ENCODE results near the gene CCNH. TPM values are rescaled to one million over a fixed set of nuclear protein-coding genes. Genes with fewer than 3 reads are reported as not detected.

Gene CCNH
- total RNA-seq, 1 experiment from 2014 or later, result 63.2 TPM

DNA sequence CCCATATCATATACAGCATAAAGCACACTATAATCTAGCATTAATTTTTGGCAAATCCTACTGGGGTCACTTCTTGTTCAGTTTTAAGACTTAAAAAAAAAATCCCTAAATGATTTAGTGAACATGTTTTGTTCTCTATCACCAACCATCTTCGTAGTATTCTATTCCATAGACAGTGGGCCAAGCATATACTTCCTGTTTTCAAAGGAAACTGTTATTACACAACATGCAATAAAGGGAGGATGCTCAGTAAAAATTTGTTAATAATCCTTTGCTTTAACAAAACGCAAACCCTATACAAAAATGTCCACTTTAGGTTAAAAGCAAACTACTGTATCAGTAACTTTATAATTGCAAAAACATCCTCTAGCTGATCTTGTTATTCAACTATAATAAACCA, 13.0 kb downstream of the CCNH start:
- Histone ChIP-seq H3K9ac (ENCODE audit: low read length) (no peak overlapping the region), H4K20me1 (ENCODE audit: insufficient read depth) (no peaks in the 10 kb centered on the region; the same call in 1 of the 2 replicates), H3K79me2 (ENCODE audit: insufficient read depth, low read length) (peaks cover 67% of the 10 kb centered on the region), H3K4me3 (replicated peaks in 1 of 2; ENCODE audit: low read depth in 1 of 2, low read length in 2 of 2) (no peak overlapping the region), H2AFZ (ENCODE audit: low read depth, low read length, poor library complexity, severe bottlenecking) (no peak overlapping the region), H3K9me3 (ENCODE audit: control insufficient read depth in 1 of 2, insufficient read depth in 1 of 2, low read depth in 1 of 2, low read length in 2 of 2) (no peaks in the 10 kb centered on the region), H3K4me2 (ENCODE audit: low read length) (no peak overlapping the region), H3K36me3 (ENCODE audit: control insufficient read depth in 1 of 2, insufficient read depth in 2 of 2, low read length in 2 of 2) (peaks cover 72 to 76% of the 10 kb centered on the region in 2 experiments), H3K27me3 (ENCODE audit: insufficient read depth, low read length) (no peaks in the 10 kb centered on the region), H3K9me2 (ENCODE audit: insufficient read depth) (no peaks in the 10 kb centered on the region), H3K4me1 (ENCODE audit: control insufficient read depth in 1 of 2, insufficient read depth in 2 of 2, low read length in 2 of 2) (no peaks in the 10 kb centered on the region), H3K27ac (ENCODE audit: low read depth, low read length) (no peak overlapping the region)
- DNase-seq (ENCODE audit: low read depth, low spot score), result no peak
- ChIA-PET RAD21 (ENCODE audit: low non-redundant PET in 1 of 2, low total read pairs in 2 of 2, uncharacterized antibody in 2 of 2, unreplicated experiment in 2 of 2) (interaction anchor here (0.8 kb wide), 2 partner anchors 330 to 386 kb away, joined by 3 to 5 read pairs; no protein-coding TSS in a partner anchor), CTCF (interaction anchor here (0.6 to 2.8 kb wide), 14 partner anchors 8 to 1325 kb away, joined by 3 to 29 read pairs (median 4); partner anchors contain the start of gene CCNH), POLR2A (no interaction called here)
- ATAC-seq, result no peak
- intact Hi-C loops (cut with micrococcal nuclease), result loop anchor here (1.0 to 2.0 kb wide), 2 partner anchors 329 to 351 kb away; no protein-coding TSS in a partner anchor
- TF ChIP-seq SRF (IDR thresholded peaks at IDR 0.05; ENCODE audit: low read depth) (no peak), FOSL1 (IDR thresholded peaks at IDR 0.05; ENCODE audit: low read depth) (no peak), POLR2AphosphoS5 (IDR thresholded peaks at IDR 0.05; ENCODE audit: low read depth, low read length) (no peak), RAD21 (IDR thresholded peaks at IDR 0.05; ENCODE audit: low read depth) (no peak), CBX3 (IDR thresholded peaks at IDR 0.05; ENCODE audit: low read depth) (no peak), TCF7L2 (IDR thresholded peaks at IDR 0.05; ENCODE audit: borderline replicate concordance, extremely low read depth, insufficient read depth, insufficient read length) (no peak), CEBPB (IDR thresholded peaks at IDR 0.05; ENCODE audit: low read depth) (no peak), ELF1 (IDR thresholded peaks at IDR 0.05; ENCODE audit: borderline replicate concordance, low read depth) (no peak), JUND (IDR thresholded peaks at IDR 0.05) (no peak), EGR1 (IDR thresholded peaks at IDR 0.05; ENCODE audit: low read depth) (no peak), ZFX (IDR thresholded peaks at IDR 0.05) (no peak), ZNF274 (IDR thresholded peaks at IDR 0.05; ENCODE audit: low read depth, low read length) (no peak)
- TF ChIP-seq, protein P1, sequence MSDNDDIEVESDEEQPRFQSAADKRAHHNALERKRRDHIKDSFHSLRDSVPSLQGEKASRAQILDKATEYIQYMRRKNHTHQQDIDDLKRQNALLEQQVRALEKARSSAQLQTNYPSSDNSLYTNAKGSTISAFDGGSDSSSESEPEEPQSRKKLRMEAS (IDR thresholded peaks at IDR 0.05), result no peak
- TF ChIP-seq, protein P2, sequence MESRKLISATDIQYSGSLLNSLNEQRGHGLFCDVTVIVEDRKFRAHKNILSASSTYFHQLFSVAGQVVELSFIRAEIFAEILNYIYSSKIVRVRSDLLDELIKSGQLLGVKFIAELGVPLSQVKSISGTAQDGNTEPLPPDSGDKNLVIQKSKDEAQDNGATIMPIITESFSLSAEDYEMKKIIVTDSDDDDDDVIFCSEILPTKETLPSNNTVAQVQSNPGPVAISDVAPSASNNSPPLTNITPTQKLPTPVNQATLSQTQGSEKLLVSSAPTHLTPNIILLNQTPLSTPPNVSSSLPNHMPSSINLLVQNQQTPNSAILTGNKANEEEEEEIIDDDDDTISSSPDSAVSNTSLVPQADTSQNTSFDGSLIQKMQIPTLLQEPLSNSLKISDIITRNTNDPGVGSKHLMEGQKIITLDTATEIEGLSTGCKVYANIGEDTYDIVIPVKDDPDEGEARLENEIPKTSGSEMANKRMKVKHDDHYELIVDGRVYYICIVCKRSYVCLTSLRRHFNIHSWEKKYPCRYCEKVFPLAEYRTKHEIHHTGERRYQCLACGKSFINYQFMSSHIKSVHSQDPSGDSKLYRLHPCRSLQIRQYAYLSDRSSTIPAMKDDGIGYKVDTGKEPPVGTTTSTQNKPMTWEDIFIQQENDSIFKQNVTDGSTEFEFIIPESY (IDR thresholded peaks at IDR 0.05; ENCODE audit: extremely low read depth, insufficient replicate concordance, low read length), result no peak
- TF ChIP-seq, protein P3, sequence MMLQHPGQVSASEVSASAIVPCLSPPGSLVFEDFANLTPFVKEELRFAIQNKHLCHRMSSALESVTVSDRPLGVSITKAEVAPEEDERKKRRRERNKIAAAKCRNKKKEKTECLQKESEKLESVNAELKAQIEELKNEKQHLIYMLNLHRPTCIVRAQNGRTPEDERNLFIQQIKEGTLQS (IDR thresholded peaks at IDR 0.05), result no peak
- BruUV-seq (replicated peaks), result no TSS peak

All from HCT116 (cell line).